Ureter (tissue), 1 donor: ENCODE results near the gene CEMP1. TPM values are rescaled to one million over a fixed set of nuclear protein-coding genes. Genes with fewer than 3 reads are reported as not detected.
"Not testable (repeated sequence)": the region's sequence is repeated elsewhere in the genome, so short reads cannot be mapped to it uniquely, and the experiment has no call there.

Source experiments
- DNase-seq: peaks from one replicate; pipeline ENCODE4 v3.0.0-alpha.2; 2020; ENCODE audit warnings: low spot score
- total RNA-seq: library from RNA; stranded (reverse); gene quantifications from one replicate; pipeline ENCODE4 v1.2.4, GENCODE V29; 2023
- donor health status: DM: yes; HTN: yes; CAD: no.

CEMP1 gene, protein sequence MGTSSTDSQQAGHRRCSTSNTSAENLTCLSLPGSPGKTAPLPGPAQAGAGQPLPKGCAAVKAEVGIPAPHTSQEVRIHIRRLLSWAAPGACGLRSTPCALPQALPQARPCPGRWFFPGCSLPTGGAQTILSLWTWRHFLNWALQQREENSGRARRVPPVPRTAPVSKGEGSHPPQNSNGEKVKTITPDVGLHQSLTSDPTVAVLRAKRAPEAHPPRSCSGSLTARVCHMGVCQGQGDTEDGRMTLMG
- total RNA-seq, result 0.29 TPM

DNA sequence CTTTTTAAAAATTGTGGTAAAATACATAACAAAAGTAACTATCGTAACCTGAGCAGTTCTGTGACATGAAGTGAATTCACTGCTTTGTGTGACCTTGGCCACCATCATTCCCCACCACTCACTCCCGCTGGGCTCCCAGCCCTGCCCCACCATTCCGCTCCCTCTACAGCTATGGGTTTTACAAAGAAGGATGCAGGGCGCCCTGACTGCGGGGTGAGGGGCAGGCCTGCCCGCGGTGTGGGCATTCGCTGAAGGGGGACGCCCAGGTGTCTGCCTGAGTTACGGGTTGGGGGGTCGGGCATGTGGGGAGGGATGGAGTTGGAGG lies at the start of gene CEMP1:
TSS of gene CEMP1 (minus strand) at position 38 of the 325 bp plus-strand sequence. CDS start 335 bp downstream, outside the sequence.
- DNase-seq, result peak; percentile 57

DNA sequence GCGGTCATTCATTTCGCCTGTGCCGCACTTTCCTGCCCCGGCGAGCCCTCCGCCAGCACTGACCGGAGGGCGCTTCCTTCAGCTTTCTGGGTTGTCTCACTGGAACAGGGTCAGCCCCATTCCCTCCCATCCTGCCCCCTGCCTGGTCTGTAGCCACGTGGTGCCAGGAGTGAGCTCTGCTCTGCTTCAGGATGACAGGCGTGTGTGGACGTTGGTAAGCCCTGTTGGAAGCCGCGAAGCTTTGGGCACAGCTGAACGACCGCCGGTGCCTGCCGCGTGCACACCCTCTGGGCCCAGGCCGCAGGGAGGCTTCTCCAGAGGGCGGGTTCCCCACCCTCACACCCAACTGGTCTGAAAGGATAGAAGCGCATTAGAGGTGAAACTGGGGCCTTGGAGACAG lies 49.6 kb upstream of the CEMP1 start:
- DNase-seq, result not testable (repeated sequence)

DNA sequence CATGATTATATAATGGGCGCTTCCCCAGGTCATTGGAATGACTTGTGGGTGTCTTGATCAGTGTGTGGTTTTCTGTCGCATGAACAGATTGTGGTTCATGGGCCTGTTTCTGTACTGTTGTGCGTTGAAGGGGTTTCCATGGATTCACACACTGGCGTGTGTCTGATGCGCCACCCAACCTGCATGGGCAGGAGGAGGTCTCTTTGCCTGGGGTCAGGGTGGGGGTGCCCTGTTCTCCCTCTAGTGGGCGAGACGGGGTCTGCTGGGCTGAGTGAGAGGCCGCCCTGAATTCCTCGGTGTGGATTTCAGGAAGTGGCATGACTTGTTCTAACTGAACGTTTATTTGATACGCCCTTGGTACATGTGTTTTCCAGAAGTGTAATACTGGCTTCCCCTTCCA lies 48.9 kb upstream of the CEMP1 start:
- DNase-seq, result not testable (repeated sequence)

DNA sequence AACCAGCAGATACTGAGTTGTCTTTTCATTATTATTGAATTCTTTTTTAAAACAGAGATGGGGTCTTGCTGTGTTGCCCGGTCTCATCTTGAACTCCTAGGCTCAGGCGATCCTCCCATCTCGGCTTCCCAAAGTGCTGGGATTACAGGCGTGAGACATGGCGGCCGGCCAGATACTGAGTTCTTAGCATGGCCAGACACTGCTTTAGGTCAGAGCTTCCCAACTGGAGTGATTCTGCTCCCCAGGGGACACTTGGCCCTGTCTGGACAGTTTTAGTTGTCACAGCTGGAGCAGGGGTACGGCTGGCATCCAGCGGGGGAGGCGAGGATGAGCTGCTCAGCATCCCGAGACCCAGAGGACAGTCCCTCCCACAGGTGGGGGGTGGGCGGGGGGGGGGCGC lies 47.7 kb upstream of the CEMP1 start:
- not testable (repeated sequence) for DNase-seq

DNA sequence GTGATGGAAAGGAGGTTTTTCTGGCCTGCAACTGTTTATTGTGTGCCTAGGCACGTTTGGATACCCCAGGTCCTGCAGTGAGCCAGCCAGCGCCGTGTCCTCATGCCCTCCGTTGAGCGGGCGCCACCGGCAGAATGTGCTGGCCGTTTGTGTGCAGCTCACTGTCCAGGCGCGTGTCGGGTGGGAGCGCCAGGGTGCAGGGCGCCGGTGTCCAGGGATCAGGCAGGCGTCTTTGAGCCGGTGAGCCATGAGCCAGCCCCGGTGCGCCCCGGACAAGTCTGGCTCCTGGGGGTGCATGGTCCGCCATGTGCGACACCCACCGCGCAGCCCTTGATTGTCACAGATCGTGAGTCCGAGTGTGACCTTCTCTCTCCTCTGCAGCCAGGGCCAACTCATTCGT lies 45.8 kb upstream of the CEMP1 start:
- DNase-seq, result not testable (repeated sequence)

DNA sequence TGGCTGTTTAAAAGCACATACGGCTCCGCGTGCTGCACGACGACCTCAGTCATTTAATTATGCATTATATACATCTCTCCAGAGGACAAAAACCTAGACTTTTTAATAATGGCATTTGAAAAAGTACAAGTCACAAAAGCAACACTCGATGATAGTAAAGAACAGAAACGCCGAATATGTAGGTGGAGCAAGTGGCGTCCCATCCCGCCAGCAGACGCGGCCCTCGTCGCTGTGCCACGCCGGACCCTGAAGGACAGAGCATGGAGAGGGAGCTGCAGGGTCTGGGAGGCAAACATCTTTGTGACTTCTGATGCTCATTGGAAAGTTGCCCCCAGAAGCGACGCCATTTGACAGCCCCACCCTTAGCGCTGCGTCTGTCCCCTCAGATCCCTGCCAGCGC lies 44.6 kb upstream of the CEMP1 start:
- DNase-seq, result not testable (repeated sequence)

DNA sequence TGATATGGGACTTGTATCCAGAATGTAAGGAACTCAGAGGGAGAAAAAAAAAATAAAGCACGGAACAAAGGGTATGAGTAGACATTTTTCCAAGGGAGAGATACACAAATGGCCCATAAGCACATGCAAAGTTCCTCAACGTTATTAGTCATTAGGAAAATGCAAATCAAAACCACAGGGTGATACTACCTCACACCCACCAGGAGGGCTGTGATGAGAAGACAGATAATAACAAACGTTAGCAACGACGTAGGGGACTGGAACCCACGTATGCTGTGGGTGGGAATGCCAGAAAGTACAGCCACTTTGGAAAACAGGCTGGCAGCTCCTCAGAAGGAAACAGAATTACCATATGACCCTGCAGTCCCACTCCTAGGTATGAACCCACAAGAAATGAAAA lies 41.5 kb upstream of the CEMP1 start:
- DNase-seq, result not testable (repeated sequence)

DNA sequence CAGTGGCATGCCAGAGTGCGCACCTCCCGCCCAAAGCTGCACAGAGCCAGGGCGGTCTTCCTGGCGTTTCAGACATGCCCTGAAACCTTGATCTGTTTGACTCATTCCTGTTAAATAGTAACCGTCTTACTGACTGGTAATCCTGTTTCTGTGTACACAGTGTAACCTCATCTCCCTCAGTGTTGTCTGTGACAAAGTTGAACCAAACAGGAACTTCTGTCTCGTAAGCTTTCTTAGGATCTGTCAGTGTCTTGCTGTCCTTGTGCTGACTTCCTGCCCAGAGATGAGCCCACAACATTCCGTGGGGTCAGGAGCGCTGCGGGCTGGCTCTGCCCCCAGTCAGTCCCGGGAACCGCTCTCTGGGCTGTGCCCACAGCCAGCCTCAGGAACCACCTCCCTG lies 37.4 kb upstream of the CEMP1 start:
- not testable (repeated sequence) for DNase-seq

DNA sequence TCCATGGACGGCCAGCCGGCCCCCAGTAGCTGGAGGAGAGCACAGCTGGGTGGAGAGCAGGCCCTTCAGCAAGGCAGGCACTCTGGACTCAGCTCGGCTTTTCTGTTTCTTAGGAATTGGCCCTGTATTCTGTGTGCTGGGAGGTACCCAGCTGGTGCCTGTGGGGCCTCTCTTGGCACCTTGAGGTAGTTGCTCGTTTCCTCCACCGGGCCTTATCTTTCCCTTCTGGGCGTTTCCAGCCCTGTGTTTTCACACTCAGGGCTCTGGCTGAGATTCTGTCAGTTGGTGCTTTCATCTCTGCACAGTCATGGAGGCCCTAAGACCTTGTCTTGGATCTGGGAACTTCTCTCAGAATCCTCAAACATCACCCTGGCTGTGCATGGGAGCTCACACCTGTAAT lies 36.3 kb upstream of the CEMP1 start:
- DNase-seq, result not testable (repeated sequence)

DNA sequence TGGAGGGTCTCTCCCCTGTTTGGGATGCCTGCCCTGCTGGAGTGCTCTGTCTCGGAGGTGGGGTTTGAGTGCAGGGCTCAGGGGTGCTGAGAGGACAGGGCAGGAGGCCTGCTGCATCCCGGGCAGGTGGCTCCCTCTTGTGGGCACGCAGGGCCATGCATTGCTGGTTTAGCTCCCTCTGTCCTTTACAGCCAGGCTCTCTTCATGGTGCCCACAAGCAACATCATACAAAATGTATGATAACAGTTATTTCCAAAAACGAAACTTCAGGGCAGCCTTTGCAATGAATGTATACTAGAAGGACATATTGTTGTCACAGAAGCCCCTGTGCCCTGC lies 29.6 kb upstream of the CEMP1 start:
- peak; percentile 64 for DNase-seq

DNA sequence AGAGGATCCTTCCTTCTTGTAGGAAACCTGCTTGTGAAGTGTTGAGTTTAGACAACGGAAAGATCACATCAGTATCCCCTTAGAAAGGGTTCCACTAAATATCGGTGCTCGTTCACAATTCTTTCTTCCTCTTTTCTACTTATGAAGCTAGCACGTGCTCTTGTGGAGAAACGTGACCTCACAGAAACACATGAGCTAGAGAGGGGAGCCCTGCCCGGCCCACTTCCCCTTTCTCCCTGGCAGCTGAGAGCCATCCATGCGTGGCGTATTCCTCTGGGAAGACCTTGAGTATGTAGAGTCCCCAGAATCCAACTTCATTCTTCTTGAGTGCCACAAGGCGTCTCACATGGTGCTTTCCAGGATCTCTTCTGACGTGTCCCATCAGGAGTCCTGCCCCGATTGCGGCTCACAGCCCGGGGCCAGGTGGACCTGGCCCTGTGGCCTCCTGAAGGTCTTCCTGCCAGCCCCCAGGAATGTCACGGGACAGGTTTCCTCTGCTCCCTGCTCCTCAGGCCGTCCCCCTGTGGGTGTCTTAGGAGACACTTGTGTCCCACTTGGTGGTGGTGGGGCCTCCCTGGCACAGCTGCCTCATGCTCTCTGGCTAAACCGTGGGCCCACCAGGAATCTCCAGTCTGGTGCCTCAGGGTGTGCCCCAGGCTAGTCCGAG lies 29.1 kb upstream of the CEMP1 start:
- not testable (repeated sequence) for DNase-seq

DNA sequence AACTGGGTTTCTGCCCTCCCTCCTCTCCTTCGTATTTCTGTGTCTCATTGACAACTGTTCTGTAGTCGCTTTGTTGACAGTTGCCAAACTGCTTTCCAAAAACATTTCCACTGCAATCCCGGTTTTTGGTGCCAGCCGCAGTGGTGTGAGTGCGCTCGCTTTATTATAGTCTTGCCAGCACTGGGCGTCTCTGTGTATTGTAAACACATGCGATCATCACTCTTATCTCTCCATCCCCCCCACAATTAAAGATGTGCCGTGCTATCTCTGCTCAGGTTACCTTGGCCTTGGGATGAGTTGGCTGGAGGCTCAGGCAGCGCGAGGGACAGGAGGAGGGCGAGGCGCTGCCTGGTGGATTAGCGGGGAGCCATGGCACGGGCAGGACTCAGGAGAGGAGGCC lies 25.9 kb upstream of the CEMP1 start:
- DNase-seq, result not testable (repeated sequence)

DNA sequence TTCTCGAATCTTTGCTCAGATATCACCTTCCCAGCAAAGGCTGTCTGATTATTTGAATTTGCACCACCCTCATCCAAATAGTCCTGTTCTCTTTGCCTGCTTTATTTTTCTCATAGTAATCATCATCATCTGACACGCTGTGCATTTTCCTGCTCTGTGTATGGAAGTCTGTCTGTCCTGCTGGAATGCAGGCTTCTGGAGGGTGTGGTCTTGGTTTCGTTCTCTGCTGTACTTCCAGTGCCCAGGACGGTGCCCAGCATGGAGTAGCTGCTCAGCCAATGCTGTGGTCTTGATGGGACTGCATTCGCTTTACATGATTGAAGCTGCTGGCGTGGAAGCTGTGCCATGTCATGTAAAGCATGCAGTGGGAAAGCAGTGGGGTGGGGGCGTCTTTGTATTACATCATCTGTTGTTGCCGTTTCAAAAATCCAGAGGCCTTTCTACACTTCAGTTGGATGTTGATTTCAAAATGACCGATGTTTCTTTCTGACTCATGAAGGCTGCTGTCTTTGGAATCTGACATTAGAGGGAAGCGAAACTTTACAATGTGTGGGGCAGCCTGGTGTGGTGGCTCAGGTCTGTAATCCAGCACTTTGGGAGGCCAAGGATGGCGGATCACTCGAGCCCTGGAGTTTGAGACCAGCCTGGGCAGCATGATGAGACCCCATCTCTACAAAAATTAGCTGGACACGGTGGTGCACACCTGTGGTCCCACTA lies 23.7 kb upstream of the CEMP1 start:
- DNase-seq, result not testable (repeated sequence)

DNA sequence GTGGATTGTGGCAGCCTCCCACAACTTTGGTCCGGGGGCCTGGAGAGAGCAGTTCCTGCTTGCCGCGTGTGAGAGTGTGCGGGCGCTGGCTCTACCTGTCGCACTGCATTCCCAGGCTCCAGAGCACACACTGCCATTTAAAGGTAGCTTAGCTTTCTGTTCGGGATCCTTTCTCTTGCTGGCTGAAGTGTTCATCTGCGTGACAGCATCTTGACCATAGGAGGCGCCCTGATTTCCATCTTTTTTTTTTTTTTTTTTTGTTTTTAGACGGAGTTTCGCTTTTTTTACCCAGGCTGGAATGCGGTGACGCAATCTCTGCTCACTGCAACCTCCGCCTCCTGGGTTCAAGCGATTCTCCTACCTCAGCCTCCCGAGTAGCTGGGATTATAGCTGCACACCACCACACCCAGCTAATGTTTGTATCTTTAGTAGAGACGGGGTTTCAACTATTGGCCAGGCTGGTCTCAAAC lies 20.2 kb upstream of the CEMP1 start:
- not testable (repeated sequence) for DNase-seq

DNA sequence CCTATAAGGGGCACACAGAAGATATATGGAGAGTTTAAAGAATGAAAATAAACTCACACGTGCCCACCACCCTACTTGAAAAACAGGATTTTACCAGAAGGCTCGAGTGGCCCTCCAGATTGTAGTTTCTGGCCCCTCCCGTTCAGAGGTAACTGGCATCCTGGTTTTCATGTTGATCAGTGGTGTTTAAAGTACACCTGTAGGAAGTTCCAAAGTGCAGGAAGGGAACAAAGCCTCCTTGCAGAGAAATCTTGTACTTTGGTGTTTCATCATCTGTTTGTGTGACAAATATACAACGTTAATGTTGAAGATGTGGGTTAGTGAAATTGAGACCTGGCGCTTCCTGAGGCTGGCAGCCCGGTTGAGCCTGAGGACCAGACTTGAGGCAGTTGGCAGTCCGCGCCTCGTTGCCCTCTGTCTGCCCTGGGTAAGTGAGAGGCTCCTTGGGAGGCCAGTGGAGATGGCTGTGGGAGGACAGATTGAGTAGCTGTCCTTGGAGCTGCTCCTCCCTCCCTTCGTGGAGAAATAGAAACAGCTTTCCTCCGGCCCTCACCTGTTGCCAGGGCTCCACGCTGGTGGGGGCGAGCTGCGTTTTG lies 19.2 kb upstream of the CEMP1 start:
- not testable (repeated sequence) for DNase-seq

DNA sequence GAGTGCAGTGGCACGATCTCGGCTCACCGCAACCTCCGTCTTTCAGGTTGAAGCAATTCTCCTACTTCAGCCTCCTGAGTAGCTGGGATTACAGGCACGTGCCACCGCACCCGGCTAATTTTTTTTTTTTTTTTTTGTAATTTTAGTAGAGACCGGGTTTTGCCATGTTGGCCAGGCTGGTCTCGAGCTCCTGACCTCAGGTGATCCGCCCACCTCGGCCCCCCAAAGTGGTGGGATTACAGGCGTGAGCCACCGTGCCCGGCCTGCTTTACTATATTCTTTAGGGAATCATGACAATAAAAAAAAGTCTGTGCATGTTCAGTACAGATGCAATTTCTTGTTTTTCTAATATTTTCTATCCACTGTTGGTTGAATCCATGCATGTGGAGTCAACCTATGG lies 12.6 kb upstream of the CEMP1 start:
- not testable (repeated sequence) for DNase-seq

DNA sequence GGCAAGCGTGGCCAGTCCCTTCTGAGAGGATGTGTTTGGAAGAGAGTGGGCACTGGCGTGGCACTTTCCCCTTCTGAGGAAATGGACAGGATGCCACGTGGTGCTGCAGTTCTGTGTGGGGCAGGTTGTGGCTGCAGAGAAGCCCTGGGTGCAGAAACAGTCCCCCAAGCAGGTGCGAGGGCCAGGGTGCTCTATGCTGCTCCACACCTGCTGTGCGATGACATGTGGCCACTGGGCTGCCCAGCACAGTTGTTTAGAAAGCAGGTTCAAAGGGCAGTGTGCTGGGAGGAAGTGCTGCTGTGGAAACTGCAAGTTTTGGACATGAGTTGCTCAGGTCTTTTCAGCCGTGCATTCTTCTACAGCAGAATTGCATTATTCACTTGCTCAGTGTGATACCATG lies 10.2 kb upstream of the CEMP1 start:
- DNase-seq, result not testable (repeated sequence)

DNA sequence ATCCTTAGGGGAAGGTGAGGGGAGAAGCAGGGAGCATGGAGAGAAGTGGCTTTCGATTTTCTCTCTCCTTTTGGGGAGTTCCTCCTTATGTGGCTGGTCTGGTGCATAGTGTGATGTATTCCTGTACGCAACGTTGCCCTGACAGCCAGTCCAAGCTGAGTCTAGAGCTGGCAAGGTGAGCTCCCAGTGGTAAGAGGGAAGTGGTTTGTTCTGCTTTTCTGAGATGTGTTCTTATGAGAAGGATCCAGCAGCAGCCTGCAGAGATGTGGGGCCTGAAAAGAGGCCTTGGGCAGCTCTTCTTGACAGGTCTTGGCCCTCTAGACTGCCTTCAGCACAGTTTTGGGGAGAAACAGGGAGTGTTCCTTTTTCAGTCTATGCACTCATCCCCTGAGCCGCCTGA lies 9.7 kb upstream of the CEMP1 start:
- DNase-seq, result not testable (repeated sequence)

DNA sequence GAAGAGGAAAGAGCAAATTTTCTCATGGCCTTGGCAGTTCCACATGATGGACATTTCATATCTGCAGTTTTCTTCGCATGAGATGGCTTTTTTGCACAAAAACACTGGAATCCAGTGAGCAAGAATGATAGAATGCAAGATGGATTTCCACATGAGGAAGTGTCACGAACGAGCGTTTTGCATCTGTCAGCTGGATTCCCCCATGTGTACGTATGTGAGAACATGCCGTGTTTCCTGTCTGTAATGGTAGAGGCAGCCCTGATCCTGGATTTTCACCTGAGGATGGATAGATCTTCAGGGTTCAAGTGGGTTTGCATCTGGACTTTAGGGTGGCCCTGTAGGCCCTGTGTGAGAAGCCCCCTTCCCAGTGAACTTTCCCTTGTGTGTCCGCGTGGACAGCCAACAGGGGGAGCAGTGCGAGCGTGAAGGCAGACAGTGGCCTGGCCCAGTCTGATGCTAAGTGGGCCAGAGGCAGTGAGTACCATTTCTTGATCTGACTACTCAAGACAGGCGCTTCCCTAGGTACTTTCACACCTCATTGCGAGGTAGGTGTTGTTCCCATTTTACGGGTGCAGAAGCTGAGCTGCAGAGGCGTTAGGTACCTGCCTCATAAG lies 8.7 kb upstream of the CEMP1 start:
- DNase-seq, result not testable (repeated sequence)

DNA sequence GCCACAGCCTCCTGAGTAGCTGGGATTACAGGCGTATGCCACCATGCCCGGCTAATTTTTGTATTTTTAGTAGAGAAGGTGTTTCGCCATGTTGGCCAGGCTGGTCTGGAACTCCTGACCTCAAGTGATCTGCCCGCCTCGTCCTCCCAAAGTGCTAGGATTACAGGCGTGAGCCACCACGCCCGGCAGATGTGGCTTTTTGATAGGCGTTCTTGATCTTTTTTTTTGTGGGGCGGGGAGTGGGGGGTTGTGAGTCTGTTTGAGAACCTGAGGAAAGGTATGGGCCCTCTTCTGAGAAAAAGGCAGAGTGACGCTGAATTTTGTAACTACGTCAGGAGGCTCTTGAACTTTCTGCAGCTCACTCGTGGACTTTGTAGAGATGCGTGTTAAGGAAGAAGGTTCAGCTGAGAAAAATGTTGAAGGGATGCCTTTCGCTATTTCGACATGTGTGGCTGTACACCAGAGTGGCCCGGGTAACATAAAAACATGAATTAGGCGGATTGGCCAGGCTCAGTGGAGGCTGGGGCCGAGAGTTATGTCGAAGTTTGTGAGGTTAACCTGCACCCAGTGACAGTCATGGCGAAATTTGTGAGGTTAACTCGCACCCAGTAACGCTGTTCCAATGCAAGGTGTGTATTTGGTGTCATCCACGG lies 8.1 kb upstream of the CEMP1 start:
- not testable (repeated sequence) for DNase-seq
